GM21515 (cell line): ENCODE measurements around the gene MINDY4B.

Source experiments
- ATAC-seq: cut with Tn5 transposase; IDR thresholded peaks from one replicate; pipeline ENCODE4 v1.9.1; 2021; ENCODE audit not compliant: unreplicated experiment

MINDY4B gene

DNA sequence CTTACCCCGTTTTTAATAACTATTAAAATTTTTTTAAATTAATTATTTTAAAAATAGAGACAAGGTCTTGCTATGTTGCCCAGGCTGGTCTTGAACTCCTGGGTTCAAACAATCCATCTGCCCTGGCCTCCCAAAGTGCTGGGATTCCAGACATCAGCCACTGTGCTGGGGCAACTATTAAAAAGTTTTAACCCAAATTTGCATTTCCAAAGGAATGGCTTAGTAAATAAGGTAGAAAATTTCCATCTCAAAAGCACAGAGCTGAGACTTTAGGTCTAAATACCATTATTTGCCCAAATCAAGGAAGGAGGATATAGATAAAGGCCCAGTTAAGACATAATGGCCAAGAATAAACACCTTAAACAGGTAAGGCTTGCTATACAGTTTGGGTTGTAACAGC lies 56.4 kb downstream of the MINDY4B start:
- no peak for ATAC-seq

DNA sequence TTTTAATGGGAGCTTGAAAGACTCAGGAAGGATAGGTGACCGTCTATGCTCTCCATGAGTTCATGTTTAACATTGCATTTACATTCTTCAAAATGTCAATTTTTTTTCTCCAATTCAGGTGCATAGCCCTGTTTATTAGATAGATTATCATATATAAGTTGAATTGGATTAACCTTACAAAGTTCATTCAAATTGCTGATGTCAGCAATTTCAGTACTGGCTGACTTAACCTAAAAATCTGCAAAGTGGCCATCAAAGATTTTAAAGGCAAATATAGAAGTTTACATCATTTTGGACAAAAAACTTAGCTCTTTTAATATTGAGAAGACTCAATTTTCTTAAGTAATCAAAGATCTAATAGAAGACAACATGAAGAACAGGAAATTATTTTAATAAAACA lies 57.8 kb downstream of the MINDY4B start:
- ATAC-seq = no peak

DNA sequence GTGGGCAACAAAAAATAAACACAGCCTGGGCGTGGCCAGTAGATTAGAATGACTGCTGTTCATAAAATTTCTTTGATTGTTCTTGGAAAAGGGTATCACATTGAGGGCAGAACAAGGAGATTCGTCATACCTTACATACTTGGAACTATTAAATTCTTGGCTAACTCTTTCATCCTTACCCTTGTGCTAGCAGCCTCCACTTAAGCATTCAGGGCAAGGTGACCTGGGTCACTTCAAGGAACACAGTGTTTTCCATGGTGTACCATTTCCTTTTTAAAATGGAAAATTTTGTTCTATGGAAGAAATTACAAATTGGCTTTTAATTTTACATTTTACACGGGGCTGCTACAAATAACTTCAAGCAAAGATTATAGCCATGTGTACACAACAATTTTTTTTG lies 60.8 kb downstream of the MINDY4B start:
- ATAC-seq = no peak

DNA sequence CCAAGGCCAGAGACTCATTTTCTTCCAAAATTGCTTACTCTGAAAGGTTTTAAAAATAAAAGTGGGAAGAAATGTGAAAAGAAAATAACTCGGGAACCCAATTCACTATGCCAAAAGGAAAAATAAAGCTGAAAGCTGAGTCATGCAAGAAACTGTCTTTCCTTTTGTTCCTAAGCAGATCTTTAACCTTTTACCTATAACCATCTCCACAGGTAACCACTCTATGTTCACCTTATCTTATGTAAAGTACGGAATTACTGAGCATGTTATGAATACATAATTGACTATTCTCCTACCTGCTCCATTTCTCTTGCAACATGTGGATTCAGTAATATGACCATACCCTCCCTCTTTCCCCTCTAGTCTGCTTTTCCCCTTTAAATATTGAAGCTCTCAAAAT lies 62.0 kb downstream of the MINDY4B start:
- ATAC-seq = no peak

DNA sequence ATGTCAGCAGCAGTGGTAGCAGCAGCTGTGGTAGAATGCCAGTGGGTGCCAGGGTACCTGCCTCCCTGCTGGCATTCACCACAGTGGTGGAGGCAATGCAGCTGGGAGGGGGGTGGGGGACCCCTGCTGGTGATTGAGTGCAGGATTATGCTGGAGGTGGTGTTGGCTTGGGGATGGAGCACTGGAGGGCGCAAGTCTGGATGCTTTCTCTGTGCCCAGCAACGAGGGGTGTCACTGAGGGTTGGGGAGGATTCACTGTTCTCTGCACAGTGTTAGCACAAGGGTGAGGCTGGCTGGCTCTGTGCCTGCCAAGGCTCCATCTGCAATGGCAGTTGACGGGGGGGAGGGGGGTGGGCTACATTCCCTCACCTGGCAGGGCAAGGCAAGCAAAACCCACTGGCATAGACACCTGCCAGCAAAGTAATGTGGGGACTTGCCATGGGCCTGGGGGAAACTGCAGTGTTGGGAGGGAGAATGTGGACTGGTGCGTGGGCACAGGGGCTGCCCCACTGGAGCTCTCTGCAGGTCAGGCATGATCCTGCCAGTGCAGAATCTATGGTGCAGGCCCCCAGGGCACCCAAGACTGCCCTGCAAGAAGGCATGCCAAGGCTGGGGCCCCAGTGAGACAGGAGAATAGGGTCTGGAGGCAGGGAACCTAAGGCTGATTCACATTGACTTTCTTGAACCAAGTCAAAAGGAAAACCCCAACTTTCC lies 64.3 kb downstream of the MINDY4B start:
- no peak for ATAC-seq

DNA sequence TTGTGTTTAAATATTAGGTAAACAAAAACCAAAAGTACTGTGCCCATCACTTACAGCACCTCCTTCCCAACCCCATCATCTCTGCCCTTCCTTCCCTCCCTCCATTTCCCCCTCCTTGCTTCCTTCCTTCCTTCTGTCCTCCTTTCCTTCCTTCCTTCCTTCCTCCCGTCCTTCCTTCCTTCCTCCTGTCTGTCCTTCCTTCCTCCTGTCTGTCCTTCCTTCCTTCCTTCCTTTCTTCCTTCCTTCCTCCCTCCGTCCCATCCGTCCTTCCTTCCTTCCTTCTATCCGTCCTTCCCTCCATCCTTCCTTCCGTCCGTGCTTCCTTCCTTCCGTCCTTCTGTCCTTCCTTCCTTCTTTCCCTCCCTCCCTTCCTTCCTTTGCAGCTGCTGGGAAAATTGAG lies 74.5 kb downstream of the MINDY4B start:
- no peak for ATAC-seq

DNA sequence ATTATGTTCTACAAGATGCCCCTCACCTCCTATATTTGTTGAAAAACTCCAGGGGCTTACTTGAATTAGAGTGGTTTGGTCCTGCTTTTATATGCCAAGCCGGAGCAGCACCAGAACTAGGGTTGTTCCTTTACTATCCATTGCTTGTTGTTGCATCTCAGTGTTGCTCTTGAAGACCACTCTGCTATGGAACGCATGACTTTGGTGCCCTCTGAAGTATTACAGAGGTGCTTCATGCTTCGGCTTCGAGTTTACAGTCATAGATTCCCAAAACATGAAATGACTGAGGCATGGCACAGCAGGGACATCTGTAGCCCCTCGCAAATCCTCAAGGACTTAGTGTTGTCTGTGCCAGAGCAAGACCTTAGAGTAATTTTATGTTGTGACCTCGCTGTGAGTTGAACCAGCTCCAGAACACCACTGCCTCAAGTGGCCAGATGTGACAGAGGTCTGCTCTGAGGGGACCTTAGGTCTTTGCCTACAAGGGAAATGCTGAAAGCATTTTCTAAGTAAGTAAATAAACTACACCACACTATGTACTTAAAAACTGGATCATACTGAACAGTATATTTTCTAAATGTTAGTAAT lies 75.1 kb downstream of the MINDY4B start:
- ATAC-seq = peak; percentile 73

DNA sequence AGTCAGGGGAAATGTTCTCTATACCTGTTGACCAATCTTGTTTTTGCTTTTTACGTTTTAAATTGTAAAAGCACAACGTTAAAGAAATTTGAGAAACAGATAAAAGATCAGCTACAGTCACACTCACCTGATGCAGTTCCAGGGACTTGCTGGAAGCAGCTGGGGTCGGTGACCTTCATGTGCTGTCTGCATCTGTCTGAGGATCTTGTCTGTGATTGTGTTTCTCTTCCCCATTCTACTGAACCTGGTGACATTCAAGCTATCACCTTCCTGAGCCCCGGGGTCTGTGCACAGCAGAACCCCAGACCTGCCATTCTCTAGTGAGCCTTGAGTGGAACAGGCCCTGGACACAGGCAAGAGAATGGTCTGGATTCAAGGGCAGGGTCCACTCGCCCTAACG lies 75.8 kb downstream of the MINDY4B start:
- ATAC-seq = no peak

DNA sequence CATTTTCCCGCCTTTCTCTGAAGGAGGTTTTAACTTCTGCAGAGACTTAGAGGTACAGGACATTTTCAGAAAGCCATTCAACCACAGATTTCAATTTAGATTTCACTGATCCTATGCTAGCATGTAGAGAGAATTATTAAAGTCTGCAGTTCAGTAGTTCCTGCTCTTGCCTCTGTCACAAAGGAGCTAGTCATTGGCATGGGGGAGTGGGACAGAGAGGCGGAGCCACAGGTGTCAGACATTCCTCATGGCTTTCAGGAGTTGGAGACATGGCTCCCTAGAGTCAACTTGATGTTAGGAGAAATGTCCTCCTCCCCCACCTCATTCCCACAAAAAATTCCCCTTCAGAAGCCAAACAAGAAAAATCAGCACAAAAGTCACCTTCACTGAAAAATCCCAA lies 76.2 kb downstream of the MINDY4B start:
- no peak for ATAC-seq

DNA sequence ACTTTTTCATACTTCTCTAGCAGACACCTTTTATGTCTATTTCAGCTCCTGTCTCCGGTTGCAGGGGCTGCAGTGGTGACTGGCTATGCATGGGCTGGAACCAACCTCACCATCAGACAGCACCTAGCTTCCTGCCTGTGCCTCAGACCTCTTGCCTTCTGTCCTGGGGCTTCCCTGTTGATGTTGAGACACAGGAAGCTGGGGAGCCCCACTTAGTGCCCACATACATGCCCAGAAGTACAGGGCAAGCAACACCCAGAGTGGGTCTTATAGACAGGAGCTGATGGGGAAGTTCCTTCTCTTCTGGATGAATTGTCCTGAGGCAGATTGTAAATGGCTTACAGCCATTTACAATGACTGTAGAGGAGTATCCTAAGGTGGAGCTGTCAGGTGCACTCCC lies 77.0 kb downstream of the MINDY4B start:
- ATAC-seq = no peak

DNA sequence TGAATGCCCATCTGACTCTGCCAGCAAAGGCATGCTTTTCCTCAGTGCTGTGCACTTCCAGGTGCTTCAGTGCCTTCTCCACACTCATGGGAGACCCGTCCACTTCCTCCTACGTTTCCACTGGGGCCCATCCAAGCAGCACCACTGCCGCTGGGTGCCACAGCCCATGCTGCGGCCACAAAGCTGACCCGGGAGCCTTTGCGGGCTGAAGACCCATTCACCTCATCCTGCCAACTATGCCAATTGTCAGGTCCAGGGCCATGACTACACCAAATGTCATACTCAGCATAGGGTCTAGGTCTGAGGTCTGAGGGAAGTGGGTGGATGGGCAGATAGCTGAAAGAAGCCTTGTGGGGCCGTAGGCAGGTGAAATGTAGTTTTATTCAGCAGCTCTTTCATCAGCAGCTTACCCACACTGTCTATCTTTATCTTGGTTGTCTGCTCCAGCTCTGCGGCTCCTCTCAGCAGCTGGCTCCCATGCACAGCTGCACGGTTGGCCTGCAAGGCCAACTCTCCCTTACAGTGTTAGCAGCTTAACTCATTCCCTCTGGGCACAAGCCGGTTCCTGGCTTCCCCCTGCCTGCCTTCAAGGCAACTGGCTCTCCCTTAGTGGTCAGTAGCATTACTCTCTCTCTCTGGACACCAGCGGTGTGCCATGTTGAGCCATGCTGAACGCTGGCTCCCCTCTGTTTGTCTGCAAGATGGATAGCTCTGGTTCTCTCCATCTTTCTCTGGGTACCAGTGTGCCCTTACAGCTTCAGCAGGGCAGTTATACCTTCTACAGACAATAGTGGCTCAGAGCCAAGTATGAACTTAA lies 78.6 kb downstream of the MINDY4B start:
- ATAC-seq = no peak

DNA sequence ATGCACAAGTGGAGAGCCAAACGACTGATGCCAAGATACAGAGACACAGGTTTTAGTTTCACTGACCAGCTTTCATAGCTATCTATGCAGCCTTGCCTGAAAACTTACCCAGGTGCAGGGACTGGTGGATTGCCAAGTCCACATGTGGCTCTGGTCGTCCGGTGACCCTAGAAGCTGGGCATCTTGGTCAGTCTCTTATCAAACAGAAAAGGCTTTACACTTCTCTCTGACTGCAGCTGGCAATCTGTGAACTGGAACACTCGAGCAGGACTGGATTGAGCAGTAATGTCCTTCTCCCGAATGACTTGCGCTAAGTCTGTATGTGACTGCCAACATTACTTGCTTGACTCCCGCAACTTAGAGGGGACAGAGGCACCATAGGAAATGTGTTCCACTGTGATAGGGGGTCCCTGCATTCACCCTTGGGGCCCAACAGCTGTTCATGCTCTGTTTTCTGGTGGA lies 79.3 kb downstream of the MINDY4B start:
- ATAC-seq = no peak

DNA sequence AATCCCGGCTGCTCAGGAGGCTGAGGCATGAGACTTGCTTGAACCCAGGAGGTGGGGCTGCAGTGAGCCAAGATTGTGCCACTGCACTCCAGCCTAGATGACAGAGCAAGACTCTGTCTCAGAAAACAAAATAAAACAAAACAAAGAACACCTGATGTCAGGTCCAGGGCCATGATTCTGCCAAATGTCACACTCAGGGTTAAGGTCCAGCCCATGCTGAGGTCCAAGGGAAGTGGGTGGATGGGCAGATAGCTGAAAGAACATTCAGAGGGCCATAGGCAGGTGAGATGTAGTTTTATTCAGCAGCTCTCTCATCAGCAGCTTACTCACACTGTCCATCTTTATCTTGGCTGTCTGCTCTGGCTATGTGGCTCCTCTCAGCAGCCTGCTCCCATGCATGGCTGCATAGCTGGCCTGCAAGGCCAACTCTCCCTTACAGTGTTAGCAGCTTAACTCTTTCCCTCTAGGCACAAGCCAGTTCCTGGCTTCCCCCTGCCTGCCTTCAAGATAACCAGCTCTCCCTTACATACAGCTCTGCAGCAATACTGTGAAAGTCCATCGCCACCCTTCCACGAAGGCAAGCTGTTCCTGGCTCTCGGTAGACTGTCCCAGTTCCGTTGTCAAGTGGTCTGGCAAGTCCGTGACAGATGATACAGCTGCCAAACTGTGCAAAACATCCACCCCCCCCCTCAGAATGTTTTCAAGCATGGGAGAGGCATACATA lies 79.9 kb downstream of the MINDY4B start:
- no peak for ATAC-seq

DNA sequence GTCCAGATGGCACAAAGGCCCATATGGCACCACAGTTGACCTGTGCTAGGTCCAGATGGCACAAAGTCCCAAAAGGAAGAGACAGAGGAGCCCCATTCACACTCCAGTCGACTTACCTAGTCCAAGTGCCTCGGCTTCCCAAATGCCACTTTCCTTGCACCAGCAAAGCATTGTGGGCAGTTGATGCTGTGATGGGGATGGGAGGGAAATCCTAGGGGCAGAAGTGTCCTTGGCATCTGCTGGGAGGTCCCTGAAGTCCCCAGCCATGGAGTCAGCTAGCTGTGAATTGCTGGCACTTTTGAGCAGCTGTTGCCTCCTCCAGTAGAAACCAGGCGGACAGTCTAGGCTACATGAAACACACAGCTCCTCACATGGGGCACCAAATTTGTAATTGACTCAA lies 82.0 kb downstream of the MINDY4B start:
- no peak for ATAC-seq

DNA sequence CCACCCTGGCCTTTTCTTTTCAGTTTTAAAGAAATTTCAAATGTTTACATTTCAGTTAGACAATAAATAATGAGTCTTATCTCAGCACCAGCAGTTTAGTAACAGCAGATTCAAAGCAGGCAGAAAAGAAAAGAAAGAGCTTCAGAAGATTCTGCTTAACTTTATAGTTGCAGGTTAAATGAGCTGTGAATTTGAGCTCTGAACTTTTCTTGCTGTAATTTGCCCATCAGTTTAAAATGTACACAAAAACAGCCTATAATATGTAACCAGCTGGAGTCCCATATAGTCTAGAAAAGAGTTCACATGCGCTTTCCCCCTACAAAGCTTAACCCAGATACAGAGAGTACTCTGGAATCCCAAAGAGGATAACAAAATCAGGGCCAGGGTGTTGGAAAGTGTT lies 82.6 kb downstream of the MINDY4B start:
- ATAC-seq = no peak
